ENCODE data around the gene CASQ2. TPM values are rescaled to one million over a fixed set of nuclear protein-coding genes. Genes with fewer than 3 reads are reported as not detected.

Gene CASQ2
- total RNA-seq, 6 experiments from 2014 or later = not detected

GRCh38 chr1:115665319-115666096 is 103.0 kb downstream of the CASQ2 start:
- no peak for TF ChIP-seq CTCF (IDR thresholded peaks at IDR 0.05)
- DNase-seq = no peak
- no peak overlapping the region for H3K4me3 Mint-ChIP-seq
- peaks cover 1% of the 10 kb centered on the region; the same call in 1 of the 2 replicates for H3K27me3 Mint-ChIP-seq (ENCODE audit: insufficient read depth)
- peaks cover 51% of the 10 kb centered on the region for H3K36me3 Mint-ChIP-seq (ENCODE audit: low read depth)
- no peak overlapping the region for H3K27ac Mint-ChIP-seq
- peaks cover 30% of the 10 kb centered on the region for H3K4me1 Mint-ChIP-seq (ENCODE audit: low read depth)
- peaks cover 32% of the 10 kb centered on the region for H3K9me3 Mint-ChIP-seq

GRCh38 chr1:115661157-115661556 is 107.4 kb downstream of the CASQ2 start:
- Mint-ChIP-seq H3K27ac (no peak overlapping the region), H3K27me3 (ENCODE audit: insufficient read depth) (no peaks in the 10 kb centered on the region; the same call in 1 of the 2 replicates), H3K36me3 (ENCODE audit: low read depth) (peaks cover 46% of the 10 kb centered on the region), H3K9me3 (peaks cover 6% of the 10 kb centered on the region), H3K4me3 (no peak overlapping the region), H3K4me1 (ENCODE audit: low read depth) (no peaks in the 10 kb centered on the region)
- DNase-seq = no peak
- TF ChIP-seq CTCF (IDR thresholded peaks at IDR 0.05) = no peak

- Mint-ChIP-seq H3K4me1 (ENCODE audit: low read depth) (no peaks in the 10 kb centered on the region), H3K27me3 (ENCODE audit: insufficient read depth) (no peaks in the 10 kb centered on the region; the same call in 1 of the 2 replicates), H3K36me3 (ENCODE audit: low read depth) (peaks cover 36% of the 10 kb centered on the region), H3K27ac (no peak overlapping the region), H3K4me3 (no peak overlapping the region), H3K9me3 (no peaks in the 10 kb centered on the region)
- DNase-seq = no peak
- no peak for TF ChIP-seq CTCF (IDR thresholded peaks at IDR 0.05)
Measured at GRCh38 chr1:115660151-115660550, 108.4 kb downstream of the CASQ2 start.

- no peaks in the 10 kb centered on the region for H3K4me1 Mint-ChIP-seq (ENCODE audit: low read depth)
- H3K27me3 Mint-ChIP-seq (ENCODE audit: insufficient read depth) = no peaks in the 10 kb centered on the region; the same call in 1 of the 2 replicates
- no peak for DNase-seq
- no peaks in the 10 kb centered on the region for H3K9me3 Mint-ChIP-seq
- H3K4me3 Mint-ChIP-seq = no peak overlapping the region
- peaks cover 22% of the 10 kb centered on the region for H3K36me3 Mint-ChIP-seq (ENCODE audit: low read depth)
- peak overlapping the region; percentile 3; the same call in 1 of the 2 replicates for H3K27ac Mint-ChIP-seq
- no peak for TF ChIP-seq CTCF (IDR thresholded peaks at IDR 0.05)
Measured at GRCh38 chr1:115658646-115659045, 109.9 kb downstream of the CASQ2 start.

GRCh38 chr1:115656461-115657077 is 111.9 kb downstream of the CASQ2 start:
- no peak overlapping the region for H3K27ac Mint-ChIP-seq
- no peaks in the 10 kb centered on the region for H3K9me3 Mint-ChIP-seq
- H3K36me3 Mint-ChIP-seq (ENCODE audit: low read depth) = peaks cover 25% of the 10 kb centered on the region
- no peaks in the 10 kb centered on the region for H3K4me1 Mint-ChIP-seq (ENCODE audit: low read depth)
- no peaks in the 10 kb centered on the region; the same call in 1 of the 2 replicates for H3K27me3 Mint-ChIP-seq (ENCODE audit: insufficient read depth)
- no peak overlapping the region for H3K4me3 Mint-ChIP-seq
- no peak for DNase-seq
- no peak for TF ChIP-seq CTCF (IDR thresholded peaks at IDR 0.05)

Data from HFFc6 (cell line).